Measurements from ENCODE around the gene HPCAL1. TPM values are rescaled to one million over a fixed set of nuclear protein-coding genes. Genes with fewer than 3 reads are reported as not detected.

Gene HPCAL1
- total RNA-seq, 1 donor from 2014 or later: 13.1 TPM

GRCh38 chr2:10428924-10429323 lies 126.2 kb downstream of the HPCAL1 start:
- DNase-seq: no peak

GRCh38 chr2:10430886-10431622 lies 128.3 kb downstream of the HPCAL1 start:
- Mint-ChIP-seq H3K36me3 (ENCODE audit: unreplicated experiment) (no peaks in the 10 kb centered on the region), H3K4me1 (ENCODE audit: low read depth, unreplicated experiment) (peaks cover 7% of the 10 kb centered on the region), H3K27me3 (ENCODE audit: unreplicated experiment) (peaks cover 3% of the 10 kb centered on the region), H3K4me3 (ENCODE audit: unreplicated experiment) (no peak overlapping the region), H3K9me3 (ENCODE audit: unreplicated experiment) (peaks cover 1% of the 10 kb centered on the region), H3K27ac (ENCODE audit: unreplicated experiment) (no peak overlapping the region)
- DNase-seq: no peak
- no peak for TF ChIP-seq CTCF (IDR thresholded peaks at IDR 0.05; ENCODE audit: partially characterized antibody, unreplicated experiment)

More at GRCh38 chr2:10428924-10429323, 126.2 kb downstream of the HPCAL1 start:
- H3K36me3 Mint-ChIP-seq (ENCODE audit: unreplicated experiment): no peaks in the 10 kb centered on the region
- peaks cover 1% of the 10 kb centered on the region for H3K9me3 Mint-ChIP-seq (ENCODE audit: unreplicated experiment)
- H3K27ac Mint-ChIP-seq (ENCODE audit: unreplicated experiment): no peak overlapping the region
- H3K27me3 Mint-ChIP-seq (ENCODE audit: unreplicated experiment): peaks cover 3% of the 10 kb centered on the region
- no peak overlapping the region for H3K4me3 Mint-ChIP-seq (ENCODE audit: unreplicated experiment)
- no peak for TF ChIP-seq CTCF (IDR thresholded peaks at IDR 0.05; ENCODE audit: partially characterized antibody, unreplicated experiment)
- peaks cover 4% of the 10 kb centered on the region for H3K4me1 Mint-ChIP-seq (ENCODE audit: low read depth, unreplicated experiment)

GRCh38 chr2:10431797-10432196 lies 129.1 kb downstream of the HPCAL1 start:
- peaks cover 1% of the 10 kb centered on the region for H3K9me3 Mint-ChIP-seq (ENCODE audit: unreplicated experiment)
- peaks cover 7% of the 10 kb centered on the region for H3K4me1 Mint-ChIP-seq (ENCODE audit: low read depth, unreplicated experiment)
- no peak overlapping the region for H3K4me3 Mint-ChIP-seq (ENCODE audit: unreplicated experiment)
- peaks cover 3% of the 10 kb centered on the region for H3K27me3 Mint-ChIP-seq (ENCODE audit: unreplicated experiment)
- H3K36me3 Mint-ChIP-seq (ENCODE audit: unreplicated experiment): no peaks in the 10 kb centered on the region
- H3K27ac Mint-ChIP-seq (ENCODE audit: unreplicated experiment): no peak overlapping the region
- no peak for TF ChIP-seq CTCF (IDR thresholded peaks at IDR 0.05; ENCODE audit: partially characterized antibody, unreplicated experiment)
- DNase-seq: no peak

- Mint-ChIP-seq H3K27me3 (ENCODE audit: unreplicated experiment) (peaks cover 3% of the 10 kb centered on the region), H3K27ac (ENCODE audit: unreplicated experiment) (no peak overlapping the region), H3K4me1 (ENCODE audit: low read depth, unreplicated experiment) (peaks cover 7% of the 10 kb centered on the region), H3K36me3 (ENCODE audit: unreplicated experiment) (no peaks in the 10 kb centered on the region), H3K9me3 (ENCODE audit: unreplicated experiment) (no peaks in the 10 kb centered on the region), H3K4me3 (ENCODE audit: unreplicated experiment) (no peak overlapping the region)
- TF ChIP-seq CTCF (IDR thresholded peaks at IDR 0.05; ENCODE audit: partially characterized antibody, unreplicated experiment): no peak
- peak; percentile 17 for DNase-seq
These were observed 129.8 kb downstream of the HPCAL1 start for GRCh38 chr2:10432311-10433181.

All from glutamatergic neuron (in vitro differentiated cells).